Omental fat pad (tissue), 4 donors: ENCODE results near the gene CDADC1. TPM values are rescaled to one million over a fixed set of nuclear protein-coding genes. Genes with fewer than 3 reads are reported as not detected.

ENCODE experiments used
- ATAC-seq: fragments of 150-250 bp; one replicate; pipeline ENCODE4 v1.9.1; 2016; ENCODE audit warnings: mild to moderate bottlenecking, moderate library complexity; ENCODE audit not compliant: low FRiP score
- DNase-seq: peaks from one replicate; pipeline ENCODE4 v3.0.0-alpha.2; 2019; ENCODE audit warnings: low spot score
- total RNA-seq, 4 donors: library from RNA; depleted of rRNA; stranded (reverse); fragments of >200 nt; gene quantifications; one replicate each; pipeline ENCODE4 v1.1.0, GENCODE V29; 2016
- TF ChIP-seq, protein P1 (sequence below), 3 donors: fragments of 450-650 bp; IDR thresholded peaks; one replicate each; pipeline ENCODE4 v1.5.1; 2016 to 2017; ENCODE audit warnings: antibody characterized with exemption in 3 of 3, mild to moderate bottlenecking in 3 of 3, moderate library complexity in 2 of 3

The CDADC1 gene
- total RNA-seq, 4 donors from 2014 or later, result 4.5 to 9.6 (median 7.7) TPM

DNA sequence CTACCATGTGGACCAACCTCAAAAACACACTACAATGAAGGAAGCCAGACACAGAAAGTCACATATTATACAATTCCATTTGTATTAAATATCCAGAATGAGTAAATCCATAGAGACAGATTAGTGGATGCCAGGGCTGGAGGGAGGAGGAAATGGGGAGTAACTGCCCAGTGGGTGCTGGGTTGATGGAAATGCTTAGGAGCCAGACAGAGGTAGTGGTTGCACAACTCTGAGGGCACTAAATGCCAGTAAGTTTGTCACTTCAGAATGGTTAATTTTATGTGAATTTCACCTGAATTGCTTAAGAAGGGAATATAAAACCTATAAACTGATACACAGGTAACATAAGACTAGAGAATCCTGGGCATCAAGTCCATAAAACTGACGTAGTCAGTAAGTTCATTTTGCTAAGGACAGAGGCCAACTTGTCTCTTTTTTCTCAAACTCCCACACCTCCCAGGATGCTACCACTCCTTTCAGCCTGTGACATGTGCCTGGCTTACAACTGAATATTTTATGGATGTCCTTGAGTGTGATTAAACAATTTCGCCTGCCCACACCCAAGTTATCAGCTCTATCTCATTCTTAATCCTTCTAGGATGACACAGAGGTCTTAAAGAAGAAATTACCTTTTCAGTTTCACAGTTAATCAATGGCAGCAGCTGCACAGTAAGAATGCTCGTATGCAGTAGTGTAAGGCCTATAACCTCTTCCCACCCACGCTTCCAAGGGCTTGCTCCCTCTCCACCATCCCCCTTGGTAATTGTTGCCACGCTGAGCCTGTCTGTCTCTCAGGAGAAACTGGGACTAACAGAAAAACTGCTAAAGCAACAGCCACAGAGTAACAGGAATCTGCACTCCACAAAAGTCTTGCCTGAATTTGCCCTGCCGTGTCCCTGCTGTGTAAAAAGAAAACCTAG is 33.5 kb upstream of the CDADC1 start:
- ATAC-seq, result no peak
- no peak for DNase-seq
- TF ChIP-seq, protein P1, sequence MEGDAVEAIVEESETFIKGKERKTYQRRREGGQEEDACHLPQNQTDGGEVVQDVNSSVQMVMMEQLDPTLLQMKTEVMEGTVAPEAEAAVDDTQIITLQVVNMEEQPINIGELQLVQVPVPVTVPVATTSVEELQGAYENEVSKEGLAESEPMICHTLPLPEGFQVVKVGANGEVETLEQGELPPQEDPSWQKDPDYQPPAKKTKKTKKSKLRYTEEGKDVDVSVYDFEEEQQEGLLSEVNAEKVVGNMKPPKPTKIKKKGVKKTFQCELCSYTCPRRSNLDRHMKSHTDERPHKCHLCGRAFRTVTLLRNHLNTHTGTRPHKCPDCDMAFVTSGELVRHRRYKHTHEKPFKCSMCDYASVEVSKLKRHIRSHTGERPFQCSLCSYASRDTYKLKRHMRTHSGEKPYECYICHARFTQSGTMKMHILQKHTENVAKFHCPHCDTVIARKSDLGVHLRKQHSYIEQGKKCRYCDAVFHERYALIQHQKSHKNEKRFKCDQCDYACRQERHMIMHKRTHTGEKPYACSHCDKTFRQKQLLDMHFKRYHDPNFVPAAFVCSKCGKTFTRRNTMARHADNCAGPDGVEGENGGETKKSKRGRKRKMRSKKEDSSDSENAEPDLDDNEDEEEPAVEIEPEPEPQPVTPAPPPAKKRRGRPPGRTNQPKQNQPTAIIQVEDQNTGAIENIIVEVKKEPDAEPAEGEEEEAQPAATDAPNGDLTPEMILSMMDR (IDR thresholded peaks at IDR 0.05), result no peak

DNA sequence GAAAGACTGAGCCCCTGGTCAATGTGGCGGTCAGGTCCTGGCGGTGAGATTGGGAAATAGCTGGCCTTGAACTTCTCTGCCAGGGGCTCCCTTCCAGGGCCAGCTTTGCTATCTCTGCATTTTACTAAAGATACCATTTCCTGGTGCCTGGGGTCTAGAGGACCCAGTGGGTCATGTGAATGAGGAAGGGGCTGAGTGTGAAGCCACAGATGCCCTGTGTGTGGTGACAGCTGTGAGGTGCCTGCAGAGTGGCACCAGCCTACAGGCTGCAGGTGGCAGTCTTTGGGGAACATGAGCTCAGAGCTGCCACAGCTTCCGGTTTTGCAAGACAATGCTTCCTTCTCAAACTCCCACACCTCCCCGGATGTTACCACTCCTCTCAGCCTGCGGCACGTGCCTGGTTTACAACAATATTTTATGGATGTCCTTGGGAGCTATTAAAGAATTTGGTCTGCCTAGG is 32.8 kb upstream of the CDADC1 start:
- no peak for DNase-seq
- TF ChIP-seq, protein P1 (IDR thresholded peaks at IDR 0.05), result no peak
- ATAC-seq, result no peak

DNA sequence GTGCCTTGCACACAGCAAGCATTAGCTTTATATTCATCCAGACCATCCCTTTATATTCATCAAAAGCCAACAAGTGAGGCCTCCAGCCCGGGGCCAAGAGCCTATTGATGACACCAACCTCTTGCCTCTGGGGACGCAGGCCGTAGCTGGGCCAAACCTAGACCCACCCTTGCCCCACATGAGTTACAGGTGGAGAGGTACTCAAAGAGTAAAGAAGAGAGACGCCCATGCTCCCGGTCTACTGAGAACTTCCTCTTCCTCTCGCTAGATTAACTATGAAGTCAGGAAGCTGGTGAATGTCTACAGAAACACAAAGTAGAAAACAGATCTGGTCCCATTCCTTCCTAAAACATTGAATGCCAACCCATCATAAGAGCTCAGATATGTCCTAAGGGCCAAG is 31.4 kb upstream of the CDADC1 start:
- TF ChIP-seq, protein P1 (IDR thresholded peaks at IDR 0.05), result no peak
- no peak for ATAC-seq
- DNase-seq, result no peak

DNA sequence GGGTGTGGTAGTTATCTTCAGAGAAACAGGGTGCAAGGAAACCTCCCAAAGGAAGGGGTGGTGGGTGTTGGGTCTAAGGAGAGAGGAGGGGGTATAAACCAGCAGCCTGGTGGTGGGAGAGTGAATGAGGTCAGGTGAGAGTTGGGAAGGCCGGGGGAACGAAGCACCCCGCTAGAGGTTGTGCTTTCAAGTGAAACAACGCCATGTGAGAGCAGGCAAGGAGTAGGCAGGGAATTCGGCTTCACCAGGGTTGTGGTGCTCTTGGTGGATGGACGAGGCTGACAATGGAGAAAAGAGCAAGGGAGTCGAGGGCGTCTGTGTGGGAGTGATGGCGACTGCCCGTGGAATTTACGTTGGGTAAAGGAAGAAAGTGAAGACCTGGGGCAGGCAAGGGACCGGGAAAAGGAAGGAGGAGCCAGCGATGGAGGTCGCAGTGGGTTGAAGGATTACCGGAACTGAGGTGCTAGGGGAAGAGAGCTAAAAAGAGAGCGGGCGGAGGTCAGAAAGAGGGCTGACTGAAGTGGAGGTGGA is 29.7 kb upstream of the CDADC1 start:
- no peak for ATAC-seq
- TF ChIP-seq, protein P1 (IDR thresholded peaks at IDR 0.05), result no peak
- DNase-seq, result no peak

DNA sequence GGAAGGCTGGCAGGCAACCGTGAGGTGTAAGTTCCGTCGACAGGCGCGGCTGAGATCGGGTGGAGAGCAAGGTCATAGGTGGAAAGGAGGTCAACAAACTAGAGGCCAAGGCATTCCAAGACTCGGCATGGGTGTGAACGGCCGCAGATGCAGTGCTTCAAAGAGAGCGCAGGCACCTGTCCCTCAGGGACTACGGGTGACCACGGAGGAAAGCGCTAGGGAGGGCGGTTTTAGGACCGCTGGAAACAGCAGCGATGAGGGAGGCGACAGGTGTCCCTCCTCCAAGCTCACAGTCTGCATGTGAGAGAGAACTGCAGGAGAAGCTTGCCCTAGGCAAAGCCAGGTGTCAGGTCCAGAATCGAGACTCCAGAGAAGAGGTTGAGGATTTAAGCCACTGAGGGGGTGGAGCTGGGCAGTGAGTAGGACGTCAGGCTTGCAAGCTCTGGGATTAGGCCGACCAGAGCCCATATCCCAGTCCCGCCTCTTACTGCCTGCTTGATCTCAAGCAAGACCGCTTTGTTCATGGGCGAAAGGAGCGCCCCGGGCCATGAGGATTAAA is 29.2 kb upstream of the CDADC1 start:
- TF ChIP-seq, protein P1 (IDR thresholded peaks at IDR 0.05), result no peak
- ATAC-seq, result no peak
- DNase-seq, result no peak

DNA sequence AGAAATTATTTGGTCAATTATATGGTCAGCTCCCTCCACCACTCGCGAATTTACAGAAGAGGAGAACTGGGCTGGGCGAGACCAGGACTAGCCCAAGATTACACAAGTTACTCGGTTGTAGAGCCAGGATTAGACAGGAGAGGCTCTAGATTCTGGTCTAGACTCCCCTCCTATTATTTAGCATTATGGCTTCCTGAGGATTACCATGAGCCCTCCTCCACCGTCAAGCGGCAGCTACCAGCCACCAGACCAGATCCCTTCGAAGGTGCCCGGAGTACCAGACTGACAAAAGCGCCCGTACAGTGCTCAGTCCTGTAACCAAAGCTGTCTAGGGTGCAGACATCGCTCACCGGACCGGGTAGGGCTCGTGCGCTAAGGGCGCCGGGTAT is 28.1 kb upstream of the CDADC1 start:
- DNase-seq, result no peak
- TF ChIP-seq, protein P1 (IDR thresholded peaks at IDR 0.05), result no peak
- ATAC-seq, result no peak
